UCSD-AML1 (cell line): ENCODE results near the gene STAM.

Experiments
- DNase-seq: peaks from one replicate; lab custom pipeline; 2025; ENCODE audit not compliant: unreplicated experiment; lab: John Stamatoyannopoulos, UW

The STAM gene

DNA sequence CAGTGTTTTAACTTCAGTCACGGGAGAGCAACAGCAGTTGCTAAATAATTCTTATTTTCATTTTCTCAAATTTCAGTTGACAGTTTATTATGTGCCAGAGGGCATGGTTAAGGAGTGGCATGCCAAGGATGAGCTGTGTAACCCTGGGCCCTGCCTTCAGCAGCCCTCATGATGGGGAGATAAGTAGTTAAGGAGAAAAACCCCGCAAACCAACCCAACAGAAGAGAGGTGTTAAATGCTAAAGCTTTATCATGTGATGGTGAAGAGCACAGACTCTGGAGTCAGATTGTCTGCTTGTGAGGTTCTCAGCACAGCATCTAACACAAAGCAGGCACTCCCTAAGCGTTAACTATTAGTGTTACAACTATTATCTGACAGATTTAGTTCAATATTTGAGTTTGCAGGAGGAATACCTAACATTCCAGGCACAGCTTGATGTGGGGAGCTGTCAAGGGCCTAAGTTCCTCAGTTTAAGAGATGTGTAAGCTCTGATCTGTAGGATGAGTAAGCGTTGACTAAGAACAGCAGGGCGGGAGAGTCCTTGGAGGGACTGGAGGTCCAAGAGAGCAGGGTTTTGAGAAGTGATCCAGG is 29.6 kb downstream of the STAM start:
- DNase-seq, result no peak

DNA sequence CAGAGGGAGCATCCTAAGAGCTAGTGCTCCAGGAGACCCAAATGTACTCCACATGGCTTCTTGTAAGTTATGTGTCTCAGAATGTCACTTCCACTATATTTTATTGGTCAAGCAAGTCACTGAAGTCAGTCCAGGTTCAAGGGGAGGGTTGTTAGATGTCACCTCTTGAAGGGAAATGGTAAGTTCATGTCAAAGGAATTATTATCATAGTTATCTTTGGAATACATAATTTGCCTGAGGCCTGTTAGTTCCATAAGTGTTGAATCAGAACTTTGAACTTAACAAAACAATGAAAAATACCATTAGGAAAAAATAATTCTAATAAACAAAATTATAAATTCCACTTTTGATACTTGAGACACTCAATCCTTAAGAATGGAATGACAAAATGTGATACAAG is 30.6 kb downstream of the STAM start:
- no peak for DNase-seq

DNA sequence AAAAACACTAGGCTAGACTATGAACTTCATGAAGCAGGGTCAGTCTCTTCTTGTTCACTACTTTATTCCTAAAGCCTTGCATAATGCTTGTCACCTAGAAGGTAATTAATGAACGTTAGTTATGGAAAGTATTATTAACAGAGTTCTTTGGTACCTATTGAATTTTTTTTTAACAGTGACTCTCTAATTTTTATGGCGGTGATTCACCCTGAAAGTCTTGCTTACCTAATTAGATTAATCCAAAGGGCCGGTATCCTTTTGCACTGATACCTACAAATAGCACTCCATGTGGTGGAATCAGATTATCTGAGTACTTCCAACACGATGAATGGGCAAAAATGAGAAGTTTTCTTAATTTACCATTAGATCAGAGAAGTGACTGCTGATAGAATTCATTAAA is 31.7 kb downstream of the STAM start:
- DNase-seq, result no peak

DNA sequence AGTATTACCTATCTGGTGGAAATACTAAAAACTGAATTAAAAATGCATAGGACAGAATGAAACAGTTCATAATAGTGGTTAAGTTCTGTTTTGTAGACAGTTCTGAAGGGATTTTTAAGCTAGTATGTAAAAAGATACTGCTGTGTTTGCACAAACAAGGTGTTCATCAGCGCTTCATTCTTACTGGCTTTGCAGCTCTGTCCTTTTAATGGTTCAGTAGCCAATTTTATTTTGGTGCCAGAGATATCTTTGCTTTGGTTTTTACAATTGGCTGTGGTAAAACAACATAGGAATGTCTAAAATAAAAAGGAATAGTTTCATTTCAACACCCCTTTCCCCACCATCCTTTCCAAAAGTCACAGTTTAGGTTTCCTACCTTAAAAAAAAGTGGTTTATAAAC is 33.0 kb downstream of the STAM start:
- DNase-seq, result no peak

DNA sequence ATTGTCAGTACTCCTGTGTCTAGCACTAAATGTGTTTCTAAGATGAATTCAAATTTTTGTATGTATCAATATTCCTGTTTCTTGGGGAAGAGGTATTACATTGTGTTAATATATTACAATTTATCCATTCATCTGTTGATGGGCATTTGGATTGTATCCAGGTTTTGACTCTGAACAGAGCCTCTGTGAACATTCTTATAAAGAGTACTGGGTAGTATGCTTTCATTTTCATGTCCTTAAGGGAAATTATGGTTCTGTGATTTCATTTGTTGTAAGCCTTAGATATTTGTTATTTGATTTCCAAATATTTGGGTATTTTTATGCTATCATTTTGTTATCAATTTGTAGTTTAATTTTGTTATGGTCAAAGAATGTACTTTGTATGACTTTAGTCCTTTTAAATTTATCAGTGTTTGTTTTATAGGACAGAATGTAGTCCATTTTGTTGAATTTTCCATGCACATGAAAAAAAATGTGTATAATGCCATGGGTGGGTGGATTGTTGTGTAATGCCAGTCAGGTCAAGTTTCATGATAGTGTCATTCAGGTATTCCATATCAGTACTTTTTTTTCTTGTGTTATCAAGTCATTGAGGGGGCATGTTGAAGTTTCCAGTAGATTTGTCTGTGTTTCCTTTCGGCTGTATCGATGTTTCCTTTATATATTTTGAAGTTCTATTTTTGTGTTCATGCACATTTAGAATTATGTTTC is 38.4 kb downstream of the STAM start:
- no peak for DNase-seq

DNA sequence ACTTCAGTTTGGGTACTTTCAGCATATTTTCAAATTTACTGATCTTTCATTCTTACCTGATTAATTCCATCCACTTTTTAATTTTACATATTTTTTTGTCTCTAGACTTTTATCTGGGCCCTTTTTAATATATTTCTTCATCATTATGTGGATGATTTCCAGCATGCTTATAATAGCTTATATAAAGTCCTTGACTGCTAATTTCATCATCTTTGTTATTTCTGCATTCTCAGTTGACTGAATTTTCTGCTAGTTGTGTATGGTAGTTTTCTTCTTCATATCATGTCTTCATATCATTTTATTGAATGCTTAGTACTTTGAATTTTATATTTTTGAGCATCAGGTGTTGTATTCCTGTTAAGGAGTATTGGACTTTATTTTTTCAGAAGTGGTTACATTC is 39.6 kb downstream of the STAM start:
- DNase-seq, result no peak

DNA sequence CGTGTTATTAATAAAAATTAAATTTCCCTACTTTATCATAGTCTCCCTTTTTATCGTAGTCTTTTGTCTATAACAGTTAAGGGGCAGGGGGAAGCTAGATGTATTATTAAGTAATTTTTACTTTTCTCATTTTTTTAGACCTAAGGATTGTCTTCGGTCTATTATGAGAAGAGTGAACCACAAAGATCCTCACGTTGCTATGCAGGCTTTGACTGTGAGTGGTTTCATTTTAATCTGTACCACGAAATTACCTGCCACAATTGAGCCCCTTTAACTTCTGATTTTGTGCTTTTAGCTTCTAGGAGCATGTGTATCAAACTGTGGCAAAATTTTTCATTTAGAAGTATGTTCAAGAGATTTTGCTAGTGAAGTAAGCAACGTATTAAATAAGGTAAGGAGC is 40.6 kb downstream of the STAM start:
- no peak for DNase-seq

DNA sequence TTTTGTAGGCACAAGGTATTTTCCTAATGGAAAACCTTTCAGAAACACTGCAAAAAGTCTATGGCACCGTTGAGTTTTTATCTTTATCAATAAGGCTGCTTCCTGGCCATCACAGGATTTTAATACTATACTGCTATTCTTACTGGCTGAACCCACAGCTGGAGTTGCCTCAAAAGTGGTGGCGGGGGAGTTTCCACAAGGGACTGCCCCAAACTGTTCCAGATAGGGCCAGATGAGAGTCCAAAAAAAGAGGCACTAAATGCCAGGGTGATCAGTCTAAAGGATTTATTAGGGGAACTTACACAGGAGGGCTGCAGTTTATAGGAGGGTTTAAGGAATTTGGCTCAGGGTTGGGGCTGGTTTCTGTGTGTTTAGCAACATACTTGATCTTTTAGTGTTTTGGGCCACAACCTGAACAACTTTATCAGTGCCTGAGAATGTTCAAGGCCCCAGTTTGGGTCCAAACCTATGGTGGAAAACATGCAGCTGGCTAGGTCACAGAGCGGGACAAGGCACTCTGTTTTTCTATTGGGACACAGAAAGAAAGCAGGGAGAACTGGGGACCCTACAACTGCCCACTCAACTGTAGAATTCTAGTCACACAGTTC is 41.4 kb downstream of the STAM start:
- DNase-seq, result no peak

DNA sequence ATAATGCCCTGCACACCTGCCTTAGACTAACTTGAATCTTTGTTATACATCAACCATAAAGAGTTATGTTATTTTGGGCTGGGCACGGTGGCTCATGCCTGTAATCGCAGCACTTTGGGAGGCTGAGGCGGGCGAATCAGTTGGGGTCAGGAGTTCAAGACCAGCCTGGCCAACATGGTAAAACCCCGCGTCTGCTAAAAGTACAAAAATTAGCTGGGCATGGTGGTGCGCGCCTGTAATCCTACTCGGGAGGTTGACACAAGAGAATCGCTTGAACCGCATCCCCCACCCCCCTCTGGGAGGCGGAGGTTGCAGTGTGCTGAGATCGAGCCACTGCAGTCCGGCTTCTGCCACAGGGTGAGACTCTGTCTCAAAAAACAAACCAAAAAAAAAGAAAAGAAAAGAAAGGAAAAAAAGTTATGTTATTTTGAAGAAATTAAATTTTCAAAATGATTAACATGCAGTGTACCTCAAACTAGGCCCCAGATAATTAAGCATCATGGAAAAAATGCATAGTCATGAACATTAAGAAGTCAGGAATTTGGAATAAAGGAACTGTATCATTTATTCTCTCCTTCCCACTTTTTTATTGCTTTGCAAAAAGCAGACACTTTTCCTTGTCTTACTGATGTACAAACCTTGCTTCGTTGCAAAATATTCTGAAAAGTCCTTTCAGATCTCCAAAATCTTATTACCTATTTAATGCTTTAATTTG is 43.3 kb downstream of the STAM start:
- no peak for DNase-seq

DNA sequence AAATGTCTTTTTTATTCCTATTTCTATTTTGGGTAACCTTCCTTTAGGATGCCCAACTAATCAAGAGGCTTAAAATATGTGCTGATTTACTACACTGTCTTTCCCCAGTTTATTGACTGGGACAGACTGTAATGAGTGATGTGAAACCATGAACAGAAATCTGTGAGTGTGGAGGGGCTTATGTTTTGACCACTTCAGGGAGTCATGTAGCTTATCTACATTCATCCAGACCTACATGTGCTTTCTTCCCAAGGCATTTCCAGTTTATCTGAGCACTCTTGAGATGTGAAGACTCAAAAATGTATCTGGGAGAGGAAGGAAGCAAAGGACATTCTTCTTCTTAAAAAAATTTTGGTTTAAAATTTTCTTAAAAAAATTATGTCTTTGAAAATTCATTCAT is 45.2 kb downstream of the STAM start:
- no peak for DNase-seq

DNA sequence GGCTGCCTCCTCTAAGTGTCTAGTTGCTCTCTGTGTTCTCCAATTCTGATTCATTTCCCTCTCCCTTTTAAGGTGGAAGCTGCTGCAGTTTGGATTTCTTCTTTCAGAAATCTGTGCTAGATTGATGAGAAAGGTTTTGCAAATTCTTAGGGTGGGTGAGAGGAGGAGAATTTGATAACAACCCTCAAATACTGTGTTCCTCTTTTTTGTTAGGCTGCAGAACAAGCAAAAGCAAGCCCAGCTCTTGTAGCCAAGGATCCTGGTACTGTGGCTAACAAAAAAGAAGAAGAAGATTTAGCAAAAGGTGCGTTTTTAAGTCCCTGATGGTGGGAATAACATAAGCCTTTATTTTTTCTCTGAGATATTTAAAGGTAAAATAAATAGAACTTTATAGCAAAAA is 49.1 kb downstream of the STAM start:
- no peak for DNase-seq

DNA sequence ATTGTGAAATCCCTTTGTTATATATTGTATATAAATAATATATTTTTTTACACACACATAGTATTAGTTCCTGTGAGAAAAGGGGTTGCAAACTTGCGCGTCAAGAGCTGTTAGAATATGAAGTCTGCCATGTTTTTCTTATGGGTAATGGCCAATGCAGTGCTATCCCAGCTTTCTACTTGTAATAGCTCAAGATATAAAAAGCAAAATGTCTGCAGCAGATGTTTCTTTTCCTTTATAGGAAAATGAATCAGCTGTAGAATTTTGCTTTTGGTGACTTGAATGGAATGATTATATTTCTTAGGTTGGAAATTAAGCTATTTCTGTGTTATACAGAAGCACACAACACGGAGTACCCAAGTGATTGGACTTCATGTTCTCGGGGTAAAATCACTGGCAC is 54.7 kb downstream of the STAM start:
- no peak for DNase-seq

DNA sequence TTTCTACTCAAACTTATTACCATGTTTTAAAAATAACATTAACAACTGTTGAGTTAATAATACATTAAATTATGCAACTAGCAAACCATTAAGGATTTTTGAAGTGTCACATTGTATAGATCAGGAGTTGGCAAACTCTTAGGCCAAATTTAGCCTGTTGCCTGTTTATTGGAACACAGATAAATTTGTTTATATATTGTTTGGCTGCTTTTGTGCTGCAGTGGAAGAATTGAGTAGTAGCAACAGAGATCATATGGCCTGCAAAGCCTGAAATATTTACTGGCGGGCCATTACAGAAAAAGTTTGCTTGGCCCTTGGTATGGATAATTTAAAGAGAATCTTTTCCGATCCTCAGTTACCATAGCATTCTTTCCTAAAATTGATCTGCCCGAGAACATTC is 57.4 kb downstream of the STAM start:
- no peak for DNase-seq

DNA sequence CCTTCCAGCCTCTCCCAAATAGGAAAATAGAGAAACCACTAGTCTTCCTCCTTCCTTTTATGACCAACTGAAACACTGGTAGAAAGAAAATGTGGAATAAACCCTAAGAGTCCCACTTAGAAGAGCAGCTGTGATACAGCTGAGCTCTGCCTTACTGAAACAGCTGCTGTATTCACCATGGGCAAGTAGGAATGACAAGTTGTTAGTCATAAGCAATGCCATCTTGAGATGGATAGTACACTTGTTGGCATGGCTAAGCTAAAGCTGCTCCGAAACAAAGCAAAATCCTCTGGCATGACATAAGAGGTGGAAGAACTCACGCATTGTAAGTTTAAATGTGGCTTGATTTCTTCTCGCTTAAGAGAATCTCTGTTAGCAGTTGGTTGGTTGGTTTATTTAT is 59.8 kb downstream of the STAM start:
- DNase-seq, result no peak

DNA sequence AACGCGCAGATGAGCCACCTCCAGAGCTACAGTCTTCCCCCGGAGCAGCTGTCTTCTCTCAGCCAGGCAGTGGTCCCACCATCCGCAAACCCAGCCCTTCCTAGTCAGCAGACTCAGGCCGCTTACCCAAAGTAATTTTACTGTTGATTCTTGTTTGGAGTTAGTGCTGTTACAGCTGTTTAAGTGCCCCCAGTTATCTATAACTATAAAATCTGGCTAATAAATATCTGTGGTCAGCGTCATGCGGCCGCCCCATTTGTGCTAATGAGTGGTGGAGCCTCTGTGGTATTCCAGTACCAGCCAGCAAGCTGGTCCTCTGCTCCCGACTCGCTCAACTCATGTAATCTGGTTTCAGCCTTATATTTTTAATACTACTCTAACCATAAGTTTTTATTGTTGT is 64.9 kb downstream of the STAM start:
- no peak for DNase-seq

DNA sequence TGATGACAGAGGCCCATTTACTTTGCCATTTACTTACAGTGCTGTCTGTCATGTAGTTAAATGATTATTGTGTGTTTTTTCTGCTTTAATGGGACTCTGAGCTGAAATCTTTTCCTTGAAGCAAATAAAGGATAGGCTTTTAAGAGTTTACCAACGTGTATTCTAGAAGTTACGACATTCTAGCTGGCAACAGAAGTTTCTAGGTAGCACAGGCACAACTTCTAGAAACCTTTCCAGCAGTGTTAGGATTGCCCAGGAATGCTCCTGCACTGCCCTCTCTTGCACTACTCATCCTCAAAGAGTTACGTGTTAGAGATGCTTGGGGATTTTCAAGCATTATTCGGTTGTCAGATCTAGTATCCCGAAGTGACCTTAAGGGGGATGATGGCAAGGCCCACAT is 65.5 kb downstream of the STAM start:
- no peak for DNase-seq

DNA sequence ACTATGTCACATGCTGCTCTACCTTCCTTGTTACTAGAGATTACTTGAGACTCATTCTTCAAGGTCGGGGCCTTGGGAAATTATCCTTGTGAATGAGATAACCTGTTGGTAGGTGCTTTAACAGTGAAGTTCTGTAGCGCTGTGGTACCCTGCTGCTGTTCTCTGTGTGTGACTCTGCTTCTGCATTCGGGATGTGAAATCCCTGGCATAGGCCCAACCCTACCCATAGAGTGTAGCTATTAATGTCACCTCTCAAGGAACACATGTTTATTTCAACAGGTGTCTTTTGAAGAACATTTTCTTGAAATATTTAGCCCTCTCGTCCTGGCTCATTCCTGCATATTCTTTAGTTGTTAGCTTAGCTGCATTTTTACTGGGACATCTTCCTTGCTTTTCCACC is 66.2 kb downstream of the STAM start:
- DNase-seq, result no peak

DNA sequence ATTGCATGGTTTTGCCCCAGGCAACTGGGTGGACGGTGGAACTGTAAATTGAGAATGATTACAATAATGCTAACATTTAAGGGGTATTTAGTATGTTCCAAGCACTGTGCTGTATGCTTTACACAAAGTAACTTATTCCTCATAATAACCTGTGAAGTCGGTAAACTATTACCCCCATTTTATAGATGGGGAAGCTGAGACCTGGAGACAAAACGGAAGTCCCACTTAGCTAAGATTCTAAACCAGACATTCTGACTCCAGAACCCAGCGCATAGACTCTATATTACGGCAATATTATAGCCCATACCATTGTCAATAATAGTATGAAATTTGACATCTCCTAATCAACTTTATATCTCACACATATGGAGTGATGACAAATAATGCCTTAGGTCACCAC is 68.1 kb downstream of the STAM start:
- DNase-seq, result no peak

DNA sequence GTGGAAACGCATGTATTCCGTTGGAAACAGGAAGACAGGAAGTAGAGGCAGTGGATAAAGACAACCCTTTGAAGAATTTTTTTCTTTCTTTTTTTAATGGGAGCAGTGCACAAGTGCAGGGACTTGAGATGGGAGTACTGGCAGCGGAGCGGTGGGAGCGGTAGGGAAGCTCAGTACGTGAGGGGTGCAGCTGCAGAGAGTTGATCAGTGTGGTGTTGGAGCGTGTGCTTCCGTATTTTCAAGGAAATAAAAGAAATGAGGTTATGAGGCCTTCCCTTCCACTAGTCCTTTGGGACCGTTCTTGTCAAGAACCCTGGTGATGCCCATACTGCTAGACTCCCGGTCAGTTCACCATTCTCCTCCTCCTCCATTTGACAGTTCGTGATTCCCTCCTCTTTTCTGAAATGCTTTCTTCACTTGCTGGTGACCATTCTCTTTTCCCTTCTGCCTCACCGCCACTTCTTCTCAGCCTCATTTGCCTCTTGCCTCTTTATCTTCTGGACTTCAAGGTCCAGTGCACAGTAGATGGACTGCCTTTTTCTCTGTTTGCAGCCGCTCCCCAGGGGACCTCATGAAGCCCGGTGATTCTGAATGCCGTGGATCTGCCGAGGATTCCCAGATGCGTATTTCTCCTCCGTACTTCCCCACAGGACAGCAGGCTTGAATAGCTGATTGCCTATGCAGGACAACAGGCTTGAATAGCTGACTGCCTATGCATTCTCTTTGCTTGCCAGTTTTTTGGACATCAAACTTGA is 68.9 kb downstream of the STAM start:
- DNase-seq, result no peak

DNA sequence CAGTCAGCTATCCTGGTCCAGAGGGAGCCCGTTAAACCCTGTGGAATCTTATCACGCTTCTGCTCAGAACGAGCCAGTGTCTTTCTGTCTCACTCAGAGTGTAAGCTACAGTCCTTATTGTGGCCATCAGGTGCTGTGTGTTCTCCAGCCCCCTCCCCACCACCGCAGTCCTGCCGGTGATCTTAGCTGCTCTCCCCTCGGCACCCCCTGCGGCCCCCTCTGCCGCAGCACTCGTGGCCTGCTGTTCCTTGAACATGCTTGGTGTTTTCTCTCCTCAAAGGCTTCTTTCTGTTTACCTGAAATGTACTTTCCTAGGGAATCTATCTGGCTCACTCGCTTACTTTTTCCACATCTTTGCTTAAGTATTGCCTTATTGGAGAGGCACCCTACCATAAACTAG is 69.8 kb downstream of the STAM start:
- DNase-seq, result no peak

DNA sequence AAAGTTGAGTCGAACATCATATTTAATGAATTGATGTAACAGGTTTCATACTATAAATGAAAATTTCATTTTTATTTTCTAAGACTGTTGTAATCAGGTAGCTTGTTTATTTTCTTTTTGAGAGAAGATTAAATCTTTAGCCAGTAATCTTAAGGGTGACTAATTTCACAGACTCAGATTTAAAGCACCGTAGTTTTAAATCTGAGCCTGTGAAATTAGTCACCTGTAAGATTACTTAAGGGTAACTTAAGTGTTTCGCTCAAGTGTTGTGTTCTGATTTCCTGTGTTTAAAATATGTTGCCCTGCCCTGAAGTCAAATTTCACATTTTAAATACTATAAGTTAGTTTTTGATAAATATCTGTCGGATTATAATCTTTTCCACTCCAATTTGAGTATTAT is 72.2 kb downstream of the STAM start:
- no peak for DNase-seq
